Natural killer cell (primary cell): ENCODE data around the gene FMNL3. TPM values are rescaled to one million over a fixed set of nuclear protein-coding genes. Genes with fewer than 3 reads are reported as not detected.
A peak's percentile ranks its signal among the peaks of the same experiment; 100 is the strongest.

Experiments used
- ATAC-seq, 3 donors: fragments of 150-1000 bp in 2 of 3; fragments of 200-7000 bp in 1 of 3; cut with Tn5 transposase; 1 replicate in 1 of 3; 2 replicates in 2 of 3; pipeline ENCODE4 v1.10.0; 2021; ENCODE audit warnings: mild to moderate bottlenecking in 2 of 3, moderate library complexity in 2 of 3
- DNase-seq, 2 donors: peaks; one replicate each; pipeline versions ENCODE4 v3.0.0 to v3.0.0-alpha.2; 2013 to 2021; ENCODE audit warnings: mixed read lengths in 1 of 2
- H3K27ac ChIP-seq: one replicate; pipeline ENCODE4 v1.5.1; 2013; ENCODE audit warnings: mild to moderate bottlenecking, low read length
- H3K27me3 ChIP-seq: one replicate; pipeline ENCODE4 v1.6.1; 2013; ENCODE audit warnings: low read length; ENCODE audit not compliant: control insufficient read depth, insufficient read depth
- H3K36me3 ChIP-seq: one replicate; pipeline ENCODE4 v1.6.1; 2013; ENCODE audit warnings: low read length; ENCODE audit not compliant: control insufficient read depth, insufficient read depth
- H3K4me1 ChIP-seq: one replicate; pipeline ENCODE4 v1.6.1; 2013; ENCODE audit warnings: low read length; ENCODE audit not compliant: control insufficient read depth, insufficient read depth
- H3K4me3 ChIP-seq: one replicate; pipeline ENCODE4 v1.5.1; 2013; ENCODE audit warnings: low read length
- H3K9me3 ChIP-seq: one replicate; pipeline ENCODE4 v1.6.1; 2013; ENCODE audit warnings: low read length; ENCODE audit not compliant: control insufficient read depth, insufficient read depth
- H3K27ac Mint-ChIP-seq, 2 donors: one replicate each; pipeline ENCODE4 v1.8.0; 2022; ENCODE audit warnings: mild to moderate bottlenecking in 2 of 2, mixed read lengths in 2 of 2, moderate library complexity in 1 of 2
- H3K27me3 Mint-ChIP-seq, 2 donors: one replicate each; pipeline ENCODE4 v1.8.0; 2022; ENCODE audit warnings: low read depth in 2 of 2, mixed read lengths in 2 of 2
- H3K36me3 Mint-ChIP-seq: one replicate; pipeline ENCODE4 v1.8.0; 2022; ENCODE audit warnings: mixed read lengths
- H3K4me1 Mint-ChIP-seq, 2 donors: one replicate each; pipeline ENCODE4 v1.8.0; 2022; ENCODE audit warnings: mixed read lengths in 2 of 2
- H3K4me3 Mint-ChIP-seq: one replicate; pipeline ENCODE4 v1.8.0; 2022; ENCODE audit warnings: mild to moderate bottlenecking, moderate library complexity, mixed read lengths
- H3K9me3 Mint-ChIP-seq, 2 donors: one replicate each; pipeline ENCODE4 v1.8.0; 2022; ENCODE audit warnings: mixed read lengths in 2 of 2
- CTCF ChIP-seq: fragments of 200-600 bp; IDR thresholded peaks from one replicate; pipeline ENCODE4 v1.8.0; 2022; ENCODE audit warnings: antibody characterized with exemption
- WGBS: methylation state at CpG from one replicate; pipeline ENCODE4 v1.1.7; 2013; ENCODE audit warnings: missing lambda C conversion rate; ENCODE audit not compliant: insufficient coverage; 5-methylcytosine and 5-hydroxymethylcytosine counted together
- intact Hi-C: fragments of 100-400 bp; cut with micrococcal nuclease; formaldehyde crosslinking; loops from one replicate; pipeline ENCODE4 v1.14.2; 2022
- total RNA-seq, 4 donors: library from RNA; stranded (reverse); fragments of 120-200 nt in 1 of 4; gene quantifications; one replicate each; pipeline versions ENCODE4 v1.2.3 to v1.2.4, GENCODE V29; 2013 to 2022

Gene FMNL3
- total RNA-seq, 3 donors from 2014 or later (not counting 1 experiment from before 2014, with no cell fraction given), result 54.2 to 82.6 (median 58.7) TPM

- Mint-ChIP-seq H3K36me3 (no peaks in the 10 kb centered on the region), H3K4me1 (peaks cover 85 to 97% of the 10 kb centered on the region in 2 donors), H3K4me3 (peak overlapping the region; percentile 74), H3K27ac (peak overlapping the region; percentile 89 to 92), H3K9me3 (no peaks in the 10 kb centered on the region), H3K27me3 (no peaks in the 10 kb centered on the region)
- Histone ChIP-seq H3K36me3 (no peaks in the 10 kb centered on the region), H3K27ac (peak overlapping the region; percentile 91), H3K27me3 (no peaks in the 10 kb centered on the region), H3K4me3 (no peak overlapping the region), H3K4me1 (peaks cover 66% of the 10 kb centered on the region), H3K9me3 (no peaks in the 10 kb centered on the region)
- TF ChIP-seq CTCF, result no peak
- intact Hi-C loops, result no loop called here
- ATAC-seq, result no peak
- DNase-seq, result peak in 1 of 2 donors; percentile 50
- 75% methylated on average over 4 of the region's 5 CpGs for WGBS
These were observed 34.6 kb downstream of the FMNL3 start for GRCh38 chr12:49672301-49673217.

GRCh38 chr12:49671031-49671765, 36.0 kb downstream of the FMNL3 start:
- no peak overlapping the region for H3K4me3 ChIP-seq
- no peaks in the 10 kb centered on the region for H3K36me3 ChIP-seq
- H3K4me1 ChIP-seq, result peaks cover 66% of the 10 kb centered on the region
- ATAC-seq (peak; percentile 73 to 84 (median 82)), DNase-seq (peak; percentile 48 to 87)
- Mint-ChIP-seq H3K36me3 (no peaks in the 10 kb centered on the region), H3K4me1 (peaks cover 82 to 97% of the 10 kb centered on the region in 2 donors), H3K4me3 (peak overlapping the region; percentile 74), H3K9me3 (no peaks in the 10 kb centered on the region), H3K27ac (peak overlapping the region; percentile 89 to 92), H3K27me3 (no peaks in the 10 kb centered on the region)
- whole genome bisulfite sequencing, result 13% methylated on average over 5 of the region's 5 CpGs
- no peak for TF ChIP-seq CTCF
- H3K27ac ChIP-seq, result peak overlapping the region; percentile 91
- H3K27me3 ChIP-seq, result no peaks in the 10 kb centered on the region
- intact Hi-C loops, result loop anchor here (2.0 kb wide), 4 partner anchors 14 to 72 kb away; no protein-coding TSS in a partner anchor
- H3K9me3 ChIP-seq, result no peaks in the 10 kb centered on the region

GRCh38 chr12:49669796-49670195, 37.4 kb downstream of the FMNL3 start:
- H3K27ac Mint-ChIP-seq, result peak overlapping the region; percentile 89 to 92
- Histone ChIP-seq H3K4me3 (no peak overlapping the region), H3K4me1 (peaks cover 61% of the 10 kb centered on the region), H3K27ac (peak overlapping the region; percentile 91), H3K9me3 (no peaks in the 10 kb centered on the region), H3K27me3 (no peaks in the 10 kb centered on the region), H3K36me3 (no peaks in the 10 kb centered on the region)
- 78% methylated on average over 4 of the region's 4 CpGs for WGBS
- H3K4me3 Mint-ChIP-seq, result no peak overlapping the region
- H3K9me3 Mint-ChIP-seq, result no peaks in the 10 kb centered on the region
- ATAC-seq, result no peak
- peaks cover 80 to 96% of the 10 kb centered on the region in 2 donors for H3K4me1 Mint-ChIP-seq
- H3K36me3 Mint-ChIP-seq, result no peaks in the 10 kb centered on the region
- H3K27me3 Mint-ChIP-seq, result no peaks in the 10 kb centered on the region
- TF ChIP-seq CTCF, result no peak
- intact Hi-C loops, result loop anchor here (2.0 kb wide), 4 partner anchors 15 to 73 kb away; no protein-coding TSS in a partner anchor
- peak in 1 of 2 donors; percentile 49 for DNase-seq
